ENCODE results near the gene MOSPD2. TPM values are rescaled to one million over a fixed set of nuclear protein-coding genes. Genes with fewer than 3 reads are reported as not detected.

MOSPD2 gene
- total and polyA plus RNA-seq, 2 of the 8 experiments (the other 6 are each of a cell fraction or from before 2014, with no cell fraction given) = 4.5 to 12.1 TPM

DNA sequence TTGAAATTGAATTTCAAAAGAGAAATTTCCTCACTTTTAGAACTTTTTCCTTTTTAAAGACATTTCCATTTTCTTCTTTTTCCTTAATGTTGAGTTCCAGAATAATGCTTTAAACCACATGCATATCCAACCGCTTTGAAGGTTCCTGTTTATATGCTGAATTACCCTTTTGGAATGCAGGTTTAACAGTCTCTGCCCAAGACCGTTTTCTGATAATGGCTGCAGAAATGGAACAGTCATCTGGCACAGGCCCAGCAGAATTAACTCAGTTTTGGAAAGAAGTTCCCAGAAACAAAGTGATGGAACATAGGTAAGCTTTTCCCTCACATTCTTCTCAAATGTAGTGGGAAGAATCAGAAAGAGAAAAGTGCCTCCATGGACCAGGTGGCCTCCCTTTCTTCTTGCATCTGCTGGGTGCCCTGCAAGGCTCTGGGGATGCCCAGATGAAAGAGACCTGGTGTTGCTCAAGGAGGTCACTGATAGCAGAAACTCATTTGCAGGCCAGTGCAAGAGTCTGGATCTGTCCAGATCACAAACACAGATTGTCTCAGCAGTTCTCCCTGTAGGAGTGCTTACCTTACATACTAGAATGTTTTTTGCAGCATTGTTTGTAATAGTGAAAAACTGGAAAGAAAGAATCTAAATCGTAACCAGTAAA, 42.9 kb downstream of the MOSPD2 start:
- Histone ChIP-seq H3K79me2 (ENCODE audit: control insufficient read depth in 1 of 2, insufficient read depth in 2 of 2, low read length in 2 of 2) (no peaks in the 10 kb centered on the region), H4K5ac (ENCODE audit: insufficient read length, low read depth, low read length) (no peak overlapping the region), H3K18ac (ENCODE audit: extremely low read depth, low read length) (no peak overlapping the region), H3K4ac (replicated peaks; ENCODE audit: insufficient read length, low read depth, low read length) (no peak overlapping the region), H3K9me3 (ENCODE audit: insufficient read depth in 2 of 2, low read depth in 1 of 2, low read length in 1 of 2) (no peaks in the 10 kb centered on the region), H2BK15ac (ENCODE audit: low read length) (no peak overlapping the region), H3K4me1 (replicated peaks in 1 of 4; ENCODE audit: control insufficient read depth in 3 of 4, insufficient read depth in 4 of 4, low read length in 3 of 4) (no peaks in the 10 kb centered on the region), H3K56ac (replicated peaks; ENCODE audit: insufficient read length, low read depth, low read length) (no peak overlapping the region), H4K91ac (replicated peaks; ENCODE audit: insufficient read length, low read length) (no peak overlapping the region), H2BK5ac (ENCODE audit: low read depth, low read length) (no peak overlapping the region), H4K20me1 (replicated peaks in 1 of 2; ENCODE audit: control insufficient read depth in 1 of 2, insufficient read depth in 2 of 2, low read length in 2 of 2) (no peaks in the 10 kb centered on the region), H2BK120ac (replicated peaks; ENCODE audit: low read depth, low read length) (no peak overlapping the region), H3K4me2 (ENCODE audit: insufficient read depth in 1 of 2, low read depth in 2 of 2, low read length in 2 of 2) (no peak overlapping the region), H3K23me2 (ENCODE audit: low read depth, low read length) (no peaks in the 10 kb centered on the region), H2BK20ac (ENCODE audit: low read length) (no peak overlapping the region), H4K8ac (ENCODE audit: extremely low read depth, insufficient read depth, low read length) (no peak overlapping the region), H3K36me3 (ENCODE audit: control insufficient read depth in 2 of 4, insufficient read depth in 4 of 4, low read length in 3 of 4) (peaks cover 0 to 35% (median 0%) of the 10 kb centered on the region in 4 experiments; a peak in 4 of 8 replicates), H3K27ac (ENCODE audit: low read depth, low read length) (no peak overlapping the region), H2AK5ac (ENCODE audit: low read depth, low read length) (no peak overlapping the region), H3K23ac (ENCODE audit: insufficient read length) (no peak overlapping the region), H2AFZ (ENCODE audit: low read length) (no peak overlapping the region), H3K9ac (replicated peaks in 1 of 4; ENCODE audit: extremely low read depth in 1 of 4, low read depth in 3 of 4, low read length in 3 of 4) (no peak overlapping the region), H3K27me3 (replicated peaks in 1 of 4; ENCODE audit: control insufficient read depth in 3 of 4, extremely low read depth in 1 of 4, insufficient read depth in 3 of 4, low read length in 3 of 4) (no peaks in the 10 kb centered on the region), H2BK12ac (ENCODE audit: low read depth, low read length) (no peak overlapping the region), H3K4me3 (ENCODE audit: extremely low read depth in 1 of 4, insufficient read depth in 2 of 4, low read depth in 3 of 4, low read length in 4 of 4) (no peak overlapping the region), H3K79me1 (ENCODE audit: low read depth, low read length) (no peaks in the 10 kb centered on the region), H3K14ac (ENCODE audit: insufficient read length) (no peak overlapping the region)
- POLR2A ChIA-PET (ENCODE audit: partially characterized antibody) = no interaction called here
- FAIRE-seq (no peak), DNase-seq (ENCODE audit: low read depth in 1 of 2, low spot score in 2 of 2) (no peak)
- TF ChIP-seq, protein P1, sequence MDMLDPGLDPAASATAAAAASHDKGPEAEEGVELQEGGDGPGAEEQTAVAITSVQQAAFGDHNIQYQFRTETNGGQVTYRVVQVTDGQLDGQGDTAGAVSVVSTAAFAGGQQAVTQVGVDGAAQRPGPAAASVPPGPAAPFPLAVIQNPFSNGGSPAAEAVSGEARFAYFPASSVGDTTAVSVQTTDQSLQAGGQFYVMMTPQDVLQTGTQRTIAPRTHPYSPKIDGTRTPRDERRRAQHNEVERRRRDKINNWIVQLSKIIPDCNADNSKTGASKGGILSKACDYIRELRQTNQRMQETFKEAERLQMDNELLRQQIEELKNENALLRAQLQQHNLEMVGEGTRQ (IDR thresholded peaks at IDR 0.05; ENCODE audit: low read length) = no peak
- TF ChIP-seq CHD1 (IDR thresholded peaks at IDR 0.05; ENCODE audit: low read depth, low read length) (no peak), ATF3 (IDR thresholded peaks at IDR 0.05; ENCODE audit: insufficient read depth, low read depth, low read length) (no peak), NRF1 (IDR thresholded peaks at IDR 0.05; ENCODE audit: low read depth, low read length) (no peak)
- 96% methylated on average over 3 of the region's 3 CpGs; no CpG with 5 or more reads in 1 of the 2 experiments for WGBS, 2 experiments (ENCODE audit: extremely low coverage in 1 of 2, insufficient coverage in 1 of 2, insufficient read length in 1 of 2, insufficient replicate concordance in 2 of 2, low coverage in 1 of 2, low lambda C conversion rate in 2 of 2, missing lambda C conversion rate in 1 of 2)
- CTCF ChIA-PET (ENCODE audit: partially characterized antibody) = no interaction called here

Measured in H1 (cell line).